Right lobe of liver (tissue), 6 donors: ENCODE results near the gene ARHGAP23. TPM values are rescaled to one million over a fixed set of nuclear protein-coding genes. Genes with fewer than 3 reads are reported as not detected.

Experiments used
- ATAC-seq, 4 donors: fragments of 200-7000 bp; cut with Tn5 transposase; one replicate each; pipeline ENCODE4 v1.9.1; 2020; ENCODE audit warnings: mild to moderate bottlenecking in 4 of 4, moderate library complexity in 4 of 4
- DNase-seq, 3 donors: peaks; one replicate each; pipeline ENCODE4 v3.0.0-alpha.2; 2020
- H3K27ac ChIP-seq, 3 donors: fragments of 200-600 bp; one replicate each; pipeline ENCODE4 v1.8.0; 2022
- H3K27me3 ChIP-seq, 2 donors: fragments of 200-600 bp; one replicate each; pipeline ENCODE4 v1.8.0; 2022
- H3K36me3 ChIP-seq, 4 donors: fragments of 200-600 bp; sonication (generic) in 1 of 4; one replicate each; pipeline versions ENCODE4 v1.5.1 to v1.8.0; 2017 to 2022; ENCODE audit warnings: control low read depth in 1 of 4
- H3K4me1 ChIP-seq, 4 donors: fragments of 200-600 bp; sonication (generic) in 1 of 4; one replicate each; pipeline versions ENCODE4 v1.5.1 to v1.8.0; 2017 to 2022; ENCODE audit warnings: control low read depth in 1 of 4
- H3K4me3 ChIP-seq, 3 donors: fragments of 200-600 bp; one replicate each; pipeline ENCODE4 v1.8.0; 2022
- H3K9me3 ChIP-seq, 4 donors: fragments of 200-600 bp; sonication (generic) in 1 of 4; one replicate each; pipeline versions ENCODE4 v1.5.1 to v1.8.0; 2017 to 2022; ENCODE audit warnings: control low read depth in 1 of 4
- POLR2A ChIP-seq: fragments of 450-650 bp; IDR thresholded peaks from one replicate; pipeline ENCODE4 v1.6.1; 2017; ENCODE audit warnings: antibody characterized with exemption, mild to moderate bottlenecking
- WGBS: methylation state at CpG from one replicate; pipeline ENCODE4 v1.1.6; 2018; ENCODE audit warnings: low coverage, low lambda C conversion rate; ENCODE audit not compliant: insufficient coverage; ENCODE audit errors: missing lambda C conversion rate; 5-methylcytosine and 5-hydroxymethylcytosine counted together
- intact Hi-C, 2 donors: fragments of 100-400 bp; cut with DNase I; formaldehyde crosslinking; loops; one replicate each; pipeline versions ENCODE4 v1.11.2 to v1.14.1; 2022
- total RNA-seq, 6 experiments: library from RNA; depleted of rRNA in 2 of 6; stranded (reverse); fragments of >200 nt in 2 of 6; fragmentation: NEBNext Ultra II Directional in 3 of 6; extraction: Animal tissue kit (Norgen Biotek cat#: 25700) in 3 of 6; gene quantifications; one replicate each; pipeline versions ENCODE4 v1.1.0 to v1.2.4, GENCODE V29; 2016 to 2023
- TF ChIP-seq, protein P1 (sequence below), 4 donors: fragments of 200-600 bp in 3 of 4; fragments of 450-650 bp in 1 of 4; IDR thresholded peaks; one replicate each; pipeline versions ENCODE4 v1.5.1 to v1.8.0; 2016 to 2022; ENCODE audit warnings: antibody characterized with exemption in 4 of 4, mild to moderate bottlenecking in 2 of 4
- donor health status: DM: no; HTN: yes; CAD: no.
- donor health status: DM: no; HTN: no; CAD: no.
- donor health status: DM: no; HTN: no; CAD: no.
- donor health status: DM: no; HTN: yes; CAD: no.
- donor health status: DM: no; HTN: yes; CAD: no.

The ARHGAP23 gene
- total RNA-seq, 6 experiments from 2014 or later = 1.4 to 9.5 (median 3.8) TPM

DNA sequence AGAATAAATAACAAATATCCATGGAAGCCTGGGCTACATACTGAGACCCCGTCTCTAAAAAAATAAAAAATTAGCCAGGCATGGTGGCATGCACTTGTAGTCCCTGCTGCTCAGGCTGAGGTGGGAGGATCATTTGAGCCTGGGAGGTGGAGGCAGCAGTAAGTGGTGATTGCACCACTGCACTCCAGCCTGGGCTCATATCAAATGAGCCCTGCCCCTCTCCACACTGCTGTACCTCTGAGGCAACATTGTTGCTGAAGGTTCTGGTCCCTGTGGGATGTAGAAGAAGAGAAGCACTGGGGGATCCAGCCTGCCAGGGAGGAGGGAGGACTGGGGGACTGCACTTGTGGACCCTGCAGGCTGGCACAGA is 11.4 kb upstream of the ARHGAP23 start:
- WGBS = 25% methylated on average over 1 of the region's 1 CpG
- peaks cover 0 to 5% of the 10 kb centered on the region in 2 donors for H3K27me3 ChIP-seq
- no peaks in the 10 kb centered on the region for H3K9me3 ChIP-seq
- peaks cover 0 to 9% (median 0%) of the 10 kb centered on the region in 4 donors for H3K4me1 ChIP-seq
- intact Hi-C loops = loop anchor here (5.0 kb wide), 2 partner anchors 70 to 75 kb away; partner anchors contain the start of gene GPR179 (in 1 of the 2)
- H3K4me3 ChIP-seq = no peak overlapping the region
- H3K36me3 ChIP-seq = no peaks in the 10 kb centered on the region
- ATAC-seq = no peak
- H3K27ac ChIP-seq = no peak overlapping the region
- no peak for TF ChIP-seq POLR2A
- TF ChIP-seq, protein P1, sequence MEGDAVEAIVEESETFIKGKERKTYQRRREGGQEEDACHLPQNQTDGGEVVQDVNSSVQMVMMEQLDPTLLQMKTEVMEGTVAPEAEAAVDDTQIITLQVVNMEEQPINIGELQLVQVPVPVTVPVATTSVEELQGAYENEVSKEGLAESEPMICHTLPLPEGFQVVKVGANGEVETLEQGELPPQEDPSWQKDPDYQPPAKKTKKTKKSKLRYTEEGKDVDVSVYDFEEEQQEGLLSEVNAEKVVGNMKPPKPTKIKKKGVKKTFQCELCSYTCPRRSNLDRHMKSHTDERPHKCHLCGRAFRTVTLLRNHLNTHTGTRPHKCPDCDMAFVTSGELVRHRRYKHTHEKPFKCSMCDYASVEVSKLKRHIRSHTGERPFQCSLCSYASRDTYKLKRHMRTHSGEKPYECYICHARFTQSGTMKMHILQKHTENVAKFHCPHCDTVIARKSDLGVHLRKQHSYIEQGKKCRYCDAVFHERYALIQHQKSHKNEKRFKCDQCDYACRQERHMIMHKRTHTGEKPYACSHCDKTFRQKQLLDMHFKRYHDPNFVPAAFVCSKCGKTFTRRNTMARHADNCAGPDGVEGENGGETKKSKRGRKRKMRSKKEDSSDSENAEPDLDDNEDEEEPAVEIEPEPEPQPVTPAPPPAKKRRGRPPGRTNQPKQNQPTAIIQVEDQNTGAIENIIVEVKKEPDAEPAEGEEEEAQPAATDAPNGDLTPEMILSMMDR (IDR thresholded peaks at IDR 0.05) = no peak
- DNase-seq = no peak

DNA sequence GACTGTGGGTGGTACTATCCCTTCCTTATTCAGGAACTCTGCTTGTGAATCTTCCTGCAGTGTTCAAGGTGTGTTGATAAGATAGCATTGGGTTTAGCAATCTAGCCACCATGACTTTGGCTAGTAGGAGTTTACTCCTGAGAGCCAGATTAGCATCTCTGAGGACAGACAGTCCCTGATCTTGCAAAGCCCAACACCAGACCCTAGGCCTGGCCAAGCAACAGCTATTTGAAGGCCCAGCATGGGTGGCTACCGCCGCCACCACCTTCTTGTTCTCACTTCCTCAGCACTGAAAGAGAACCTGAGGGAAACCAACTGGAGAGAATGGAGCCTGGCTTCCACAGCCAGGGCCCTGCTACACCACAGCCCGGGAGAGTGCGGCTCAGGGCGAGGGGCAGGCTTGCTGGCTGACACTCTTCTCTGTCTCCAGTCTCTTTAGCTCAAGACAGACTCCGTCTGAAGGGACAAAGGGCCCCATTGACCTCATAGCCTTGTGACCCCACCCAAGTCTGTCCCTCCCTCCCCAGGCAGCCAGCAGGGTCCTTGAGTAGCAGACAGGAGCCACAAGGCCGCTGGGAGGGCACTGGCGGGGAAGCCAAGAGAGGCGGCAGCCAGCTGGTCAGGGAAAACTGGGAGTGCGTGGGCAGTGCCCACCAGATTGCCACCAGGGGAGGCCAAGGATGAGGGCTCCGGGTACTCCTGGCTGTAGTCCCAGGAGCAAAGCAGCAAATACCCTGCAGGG is 10.9 kb upstream of the ARHGAP23 start:
- intact Hi-C loops = loop anchor here (5.0 kb wide), 2 partner anchors 70 to 75 kb away; partner anchors contain the start of gene GPR179 (in 1 of the 2)
- Histone ChIP-seq H3K4me1 (peaks cover 0 to 9% (median 0%) of the 10 kb centered on the region in 4 donors), H3K36me3 (no peaks in the 10 kb centered on the region), H3K27me3 (peaks cover 0 to 5% of the 10 kb centered on the region in 2 donors), H3K27ac (no peak overlapping the region), H3K9me3 (no peaks in the 10 kb centered on the region), H3K4me3 (no peak overlapping the region)
- ATAC-seq (no peak), DNase-seq (no peak)
- 40% methylated on average over 3 of the region's 11 CpGs for WGBS
- TF ChIP-seq, protein P1 (IDR thresholded peaks at IDR 0.05) = no peak
- no peak for TF ChIP-seq POLR2A

DNA sequence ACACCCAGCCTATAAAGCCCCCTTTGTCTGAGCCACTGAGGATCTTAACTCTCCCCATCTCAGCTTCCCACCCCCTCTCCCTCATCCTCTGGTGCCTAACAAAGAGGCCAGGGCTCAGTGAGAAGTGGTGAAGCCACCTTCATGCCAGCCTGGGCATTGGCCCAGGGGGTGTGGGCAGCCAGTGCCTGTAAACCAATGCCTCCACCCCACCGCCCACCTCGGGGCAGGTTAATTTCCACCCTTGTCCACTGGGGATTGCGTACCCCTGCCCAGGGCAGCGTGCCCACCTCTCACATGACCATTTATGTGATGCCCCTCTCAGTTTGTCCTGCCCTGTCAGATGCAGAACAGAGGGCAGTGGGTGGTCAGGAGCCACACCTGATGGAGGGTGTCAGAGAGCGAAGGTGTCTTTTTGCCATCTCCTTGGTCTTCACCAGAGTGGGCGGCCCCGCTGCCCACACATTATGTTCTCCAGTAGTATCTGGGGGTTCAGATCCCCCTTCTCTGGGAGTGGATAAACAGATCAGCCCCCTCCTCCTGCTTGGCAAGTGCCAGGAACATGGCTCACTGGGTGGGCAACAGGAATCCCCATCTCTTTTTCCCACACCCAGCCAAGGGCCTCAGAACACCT is 10.1 kb upstream of the ARHGAP23 start:
- intact Hi-C loops = loop anchor here (5.0 kb wide), 2 partner anchors 71 to 76 kb away; partner anchors contain the start of gene GPR179 (in 1 of the 2)
- WGBS = 83% methylated on average over 1 of the region's 7 CpGs
- Histone ChIP-seq H3K36me3 (no peaks in the 10 kb centered on the region), H3K27ac (no peak overlapping the region), H3K9me3 (no peaks in the 10 kb centered on the region), H3K27me3 (peaks cover 0 to 5% of the 10 kb centered on the region in 2 donors), H3K4me3 (no peak overlapping the region), H3K4me1 (peaks cover 0 to 9% (median 0%) of the 10 kb centered on the region in 4 donors)
- ATAC-seq = no peak
- no peak for TF ChIP-seq POLR2A
- TF ChIP-seq, protein P1 (IDR thresholded peaks at IDR 0.05) = no peak
- no peak for DNase-seq

DNA sequence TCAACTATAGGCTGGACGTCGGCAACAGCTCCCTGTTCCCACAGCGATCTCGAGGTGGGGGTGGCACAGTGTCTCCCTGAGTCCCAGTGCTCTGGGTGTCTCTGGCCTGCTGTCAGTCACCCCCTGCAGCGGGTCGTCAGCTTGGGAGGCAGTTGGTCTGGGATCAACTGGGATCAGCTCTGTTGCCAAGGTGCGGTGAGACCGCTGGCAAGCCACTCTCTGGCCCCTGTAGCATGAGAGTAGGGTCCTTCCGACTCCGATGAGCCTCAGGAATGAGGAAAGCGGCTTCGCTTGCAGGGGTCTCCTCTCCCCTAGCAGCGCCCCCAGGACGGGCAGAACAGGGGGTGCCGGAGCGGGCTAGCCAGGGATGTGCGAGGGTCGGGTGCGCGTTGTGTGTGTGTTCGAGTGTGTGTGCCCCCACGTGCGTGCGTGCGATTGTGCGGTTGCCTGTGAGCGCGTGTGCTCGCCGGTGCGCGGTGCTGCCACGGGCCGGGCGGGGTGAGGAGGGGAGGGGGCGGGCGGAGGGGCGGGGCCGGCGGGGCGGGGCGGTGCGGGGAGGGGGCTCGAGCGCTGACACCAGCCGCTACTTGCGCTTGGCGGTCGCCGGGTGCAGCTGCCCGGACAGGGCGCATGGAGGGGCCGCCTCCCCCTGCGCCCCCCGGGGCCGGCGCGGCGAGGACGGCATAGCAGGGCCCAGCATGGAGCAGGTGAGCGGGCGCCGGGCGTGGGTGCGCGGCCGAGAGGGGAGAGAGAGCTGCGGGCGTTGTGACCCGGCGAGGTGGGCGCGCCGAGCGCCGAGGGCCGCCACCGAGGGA is 9.4 kb upstream of the ARHGAP23 start:
- Histone ChIP-seq H3K4me3 (no peak overlapping the region), H3K27ac (no peak overlapping the region), H3K4me1 (peaks cover 0 to 9% (median 0%) of the 10 kb centered on the region in 4 donors), H3K27me3 (peaks cover 0 to 5% of the 10 kb centered on the region in 2 donors), H3K9me3 (no peaks in the 10 kb centered on the region), H3K36me3 (no peaks in the 10 kb centered on the region)
- intact Hi-C loops = loop anchor here (5.0 kb wide), 2 partner anchors 72 to 77 kb away; partner anchors contain the start of gene GPR179 (in 1 of the 2)
- TF ChIP-seq POLR2A = no peak
- TF ChIP-seq, protein P1 (IDR thresholded peaks at IDR 0.05) = no peak
- ATAC-seq = no peak
- no peak for DNase-seq
- 0% methylated on average over 5 of the region's 78 CpGs for WGBS
